Measurements from ENCODE around the gene UTP18. TPM values are rescaled to one million over a fixed set of nuclear protein-coding genes. Genes with fewer than 3 reads are reported as not detected.

Gene UTP18
- 10 to 100 TPM; 24.7 to 51.6 (median 31.1) TPM for total RNA-seq

- WGBS, 2 donors (ENCODE audit: low coverage in 1 of 2), result 0% methylated on average over 5 of the region's 93 CpGs; no CpG with 5 or more reads in 1 of the 2 donors
- peak; percentile 97 for ATAC-seq
- TF ChIP-seq EP300 (IDR thresholded peaks at IDR 0.05) (peak; percentile 16), POLR2AphosphoS5 (IDR thresholded peaks at IDR 0.05) (peak; percentile 56), CTCF (IDR thresholded peaks at IDR 0.05) (peak in 1 of 4 experiments; percentile 18), POLR2A (IDR thresholded peaks at IDR 0.05) (peak; percentile 64 to 65)
- Histone ChIP-seq H3K36me3 (peaks cover 0 to 14% of the 10 kb centered on the region in 2 donors), H3K9me3 (no peaks in the 10 kb centered on the region), H3K4me1 (peaks cover 0 to 76% (median 32%) of the 10 kb centered on the region in 3 donors), H3K27me3 (no peaks in the 10 kb centered on the region), H3K27ac (peak within 1 kb of the TSS; percentile 88 to 98 (median 97)), H3K4me3 (peak within 1 kb of the TSS; percentile 82 to 88)
Measured at GRCh38 chr17:51260237-51261023, at the start of gene UTP18. Gene UTP18 (plus strand): TSS chr17:51260546. CDS start chr17:51260585, 39 bp downstream.

- peak overlapping the region in 2 of 4 donors; percentile 6 to 7 for H3K27ac ChIP-seq
- no peaks in the 10 kb centered on the region for H3K27me3 ChIP-seq
- no peak for ATAC-seq
- H3K4me1 ChIP-seq, result peaks cover 0 to 9% (median 0%) of the 10 kb centered on the region in 3 donors
- 89 to 90% methylated on average over 1 of the region's 1 CpG for WGBS, 2 donors (ENCODE audit: low coverage in 1 of 2)
- H3K9me3 ChIP-seq, result no peaks in the 10 kb centered on the region
- TF ChIP-seq EP300 (IDR thresholded peaks at IDR 0.05) (no peak), POLR2A (IDR thresholded peaks at IDR 0.05) (no peak), CTCF (IDR thresholded peaks at IDR 0.05) (no peak), POLR2AphosphoS5 (IDR thresholded peaks at IDR 0.05) (no peak)
- peaks cover 8 to 91% of the 10 kb centered on the region in 2 donors for H3K36me3 ChIP-seq
- H3K4me3 ChIP-seq, result no peak overlapping the region
Measured at GRCh38 chr17:51214920-51215319, 45.4 kb upstream of the UTP18 start.

GRCh38 chr17:51217946-51218345 is 42.4 kb upstream of the UTP18 start:
- Histone ChIP-seq H3K27ac (no peak overlapping the region), H3K27me3 (no peaks in the 10 kb centered on the region), H3K4me3 (no peak overlapping the region), H3K36me3 (peaks cover 14 to 93% of the 10 kb centered on the region in 2 donors), H3K4me1 (peaks cover 0 to 9% (median 0%) of the 10 kb centered on the region in 3 donors), H3K9me3 (no peaks in the 10 kb centered on the region)
- no peak for TF ChIP-seq EP300 (IDR thresholded peaks at IDR 0.05)
- no peak for TF ChIP-seq POLR2AphosphoS5 (IDR thresholded peaks at IDR 0.05)
- TF ChIP-seq CTCF (IDR thresholded peaks at IDR 0.05), result no peak
- TF ChIP-seq POLR2A (IDR thresholded peaks at IDR 0.05), result no peak
- ATAC-seq, result no peak
- WGBS, 2 donors (ENCODE audit: low coverage in 1 of 2), result 83 to 100% methylated on average over 1 of the region's 1 CpG

GRCh38 chr17:51221322-51221721 is 39.0 kb upstream of the UTP18 start:
- H3K36me3 ChIP-seq, result peaks cover 14 to 85% of the 10 kb centered on the region in 2 donors
- no peaks in the 10 kb centered on the region for H3K9me3 ChIP-seq
- no peak for ATAC-seq
- TF ChIP-seq EP300 (IDR thresholded peaks at IDR 0.05) (no peak), POLR2A (IDR thresholded peaks at IDR 0.05) (no peak), CTCF (IDR thresholded peaks at IDR 0.05) (no peak), POLR2AphosphoS5 (IDR thresholded peaks at IDR 0.05) (no peak)
- H3K27ac ChIP-seq, result no peak overlapping the region
- WGBS, 2 donors (ENCODE audit: low coverage in 1 of 2), result 78 to 88% methylated on average over 4 of the region's 4 CpGs
- no peaks in the 10 kb centered on the region for H3K27me3 ChIP-seq
- no peak overlapping the region for H3K4me3 ChIP-seq
- H3K4me1 ChIP-seq, result peaks cover 0 to 17% (median 0%) of the 10 kb centered on the region in 3 donors
